Sciatic nerve (tissue), 2 donors: Measurements from ENCODE around the gene PRLR. TPM values are rescaled to one million over a fixed set of nuclear protein-coding genes. Genes with fewer than 3 reads are reported as not detected.
A peak's percentile ranks its signal among the peaks of the same experiment; 100 is the strongest.
"Not testable (repeated sequence)": the region's sequence is repeated elsewhere in the genome, so short reads cannot be mapped to it uniquely, and the experiment has no call there.

ENCODE experiments used
- ATAC-seq: fragments of 200-7000 bp; cut with Tn5 transposase; one replicate; pipeline ENCODE4 v1.9.1; 2020; ENCODE audit warnings: mild to moderate bottlenecking, moderate library complexity
- DNase-seq: peaks from one replicate; pipeline ENCODE4 v3.0.0-alpha.2; 2020; ENCODE audit warnings: low spot score
- intact Hi-C: fragments of 100-400 bp; cut with DNase I; formaldehyde crosslinking; loops from one replicate; pipeline ENCODE4 v1.14.2; 2022
- total RNA-seq: library from RNA; stranded (reverse); fragmentation: NEBNext Ultra II Directional; extraction: Animal tissue kit (Norgen Biotek cat#: 25700); gene quantifications from one replicate; pipeline ENCODE4 v1.2.1, GENCODE V29; 2021
- donor health status: DM: no; HTN: no; CAD: no.
- donor health status: DM: no; HTN: no; CAD: no.

The PRLR gene
- total RNA-seq, 1 donor from 2014 or later = 1.9 TPM

- intact Hi-C loops = no loop called here
- ATAC-seq = no peak
Observed at GRCh38 chr5:35103637-35104299, 126.5 kb downstream of the PRLR start.

GRCh38 chr5:35101720-35102119, 128.6 kb downstream of the PRLR start:
- DNase-seq, ATAC-seq, intact Hi-C loops: not testable (repeated sequence)

More at GRCh38 chr5:35103637-35104299, 126.5 kb downstream of the PRLR start:
- DNase-seq = no peak

- DNase-seq = no peak
- intact Hi-C loops = no loop called here
- ATAC-seq = no peak
Observed at GRCh38 chr5:35101016-35101415, 129.3 kb downstream of the PRLR start.

- ATAC-seq = no peak
- no peak for DNase-seq
- intact Hi-C loops = loop anchor here (10.0 kb wide), 2 partner anchors 87 to 827 kb away; no protein-coding TSS in a partner anchor
Observed at GRCh38 chr5:35098214-35098613, 132.1 kb downstream of the PRLR start.

- ATAC-seq (no peak), DNase-seq (no peak)
- intact Hi-C loops = loop anchor here (10.0 kb wide), 2 partner anchors 88 to 828 kb away; no protein-coding TSS in a partner anchor
Observed at GRCh38 chr5:35096932-35097331, 133.4 kb downstream of the PRLR start.

- ATAC-seq (no peak), DNase-seq (no peak)
- intact Hi-C loops = loop anchor here (10.0 kb wide), 2 partner anchors 89 to 829 kb away; no protein-coding TSS in a partner anchor
Observed at GRCh38 chr5:35096216-35096615, 134.1 kb downstream of the PRLR start.

- intact Hi-C loops = loop anchor here (10.0 kb wide), 2 partner anchors 89 to 829 kb away; no protein-coding TSS in a partner anchor
- no peak for ATAC-seq
- no peak for DNase-seq
Observed at GRCh38 chr5:35095366-35095765, 134.9 kb downstream of the PRLR start.

- intact Hi-C loops = loop anchor here (10.0 kb wide), 2 partner anchors 90 to 830 kb away; no protein-coding TSS in a partner anchor
- DNase-seq (no peak), ATAC-seq (no peak)
Observed at GRCh38 chr5:35094948-35095347, 135.3 kb downstream of the PRLR start.

- no peak for ATAC-seq
- no peak for DNase-seq
- intact Hi-C loops = loop anchor here (10.0 kb wide), 2 partner anchors 92 to 832 kb away; no protein-coding TSS in a partner anchor
Observed at GRCh38 chr5:35092703-35093102, 137.6 kb downstream of the PRLR start.

- DNase-seq (no peak), ATAC-seq (no peak)
- intact Hi-C loops = loop anchor here (10.0 kb wide), 2 partner anchors 93 to 833 kb away; no protein-coding TSS in a partner anchor
Observed at GRCh38 chr5:35091704-35092103, 138.6 kb downstream of the PRLR start.

- peak; percentile 84 for ATAC-seq
- intact Hi-C loops = loop anchor here (10.0 kb wide), 2 partner anchors 95 to 835 kb away; no protein-coding TSS in a partner anchor
- DNase-seq = peak; percentile 77
Observed at GRCh38 chr5:35089334-35090314, 140.7 kb downstream of the PRLR start.

- DNase-seq (no peak), ATAC-seq (no peak)
- intact Hi-C loops = no loop called here
Observed at GRCh38 chr5:35087991-35088390, 142.3 kb downstream of the PRLR start.

GRCh38 chr5:35083150-35083549, 147.1 kb downstream of the PRLR start:
- DNase-seq (no peak), ATAC-seq (no peak)
- intact Hi-C loops = no loop called here

- ATAC-seq (no peak), DNase-seq (no peak)
- intact Hi-C loops = no loop called here
Observed at GRCh38 chr5:35082530-35082929, 147.8 kb downstream of the PRLR start.

- no peak for DNase-seq
- no peak for ATAC-seq
- intact Hi-C loops = no loop called here
Observed at GRCh38 chr5:35081134-35081533, 149.2 kb downstream of the PRLR start.

- DNase-seq (no peak), ATAC-seq (no peak)
- intact Hi-C loops = no loop called here
Observed at GRCh38 chr5:35073160-35073559, 157.1 kb downstream of the PRLR start.

GRCh38 chr5:35069188-35069587, 161.1 kb downstream of the PRLR start:
- DNase-seq (no peak), ATAC-seq (no peak)
- intact Hi-C loops = no loop called here

GRCh38 chr5:35067985-35068384, 162.3 kb downstream of the PRLR start:
- intact Hi-C loops = no loop called here
- DNase-seq (no peak), ATAC-seq (no peak)

- ATAC-seq (no peak), DNase-seq (no peak)
- intact Hi-C loops = no loop called here
Observed at GRCh38 chr5:35066260-35066795, 164.0 kb downstream of the PRLR start.
